ENCODE results near the gene MDH2. TPM values are rescaled to one million over a fixed set of nuclear protein-coding genes. Genes with fewer than 3 reads are reported as not detected.
A peak's percentile ranks its signal among the peaks of the same experiment; 100 is the strongest.
"Not testable (repeated sequence)": the region's sequence is repeated elsewhere in the genome, so short reads cannot be mapped to it uniquely, and the experiment has no call there.

MDH2 gene
- polyA plus RNA-seq, 1 experiment = 116 TPM

GRCh38 chr7:76020031-76020714 is 27.7 kb upstream of the MDH2 start:
- no peak overlapping the region for H3K4me3 ChIP-seq (ENCODE audit: low read depth, low read length)
- H3K9me3 ChIP-seq (ENCODE audit: control insufficient read depth, insufficient read depth, low read length) = no peaks in the 10 kb centered on the region
- POLR2A ChIA-PET = interaction anchor here (0.7 to 1.0 kb wide), 2 partner anchors 23 to 105 kb away, joined by 3 read pairs; partner anchors contain the start of gene POR
- CTCF ChIA-PET = interaction anchor here (0.5 to 2.6 kb wide), 37 partner anchors 8 to 567 kb away, joined by 3 to 49 read pairs (median 4); partner anchors contain the start of gene CCL26
- TF ChIP-seq CTCF (IDR thresholded peaks at IDR 0.05; ENCODE audit: low read depth, low read length) = peak; percentile 93
- H3K27me3 ChIP-seq (ENCODE audit: control insufficient read depth, insufficient read depth, low read length) = no peaks in the 10 kb centered on the region
- no peak overlapping the region for H3K27ac ChIP-seq (ENCODE audit: low read depth, low read length)
- DNase-seq (ENCODE audit: low read depth, low spot score) = peak; percentile 8

- H3K9me3 ChIP-seq (ENCODE audit: control insufficient read depth, insufficient read depth, low read length) = no peaks in the 10 kb centered on the region
- CTCF ChIA-PET = interaction anchor here (0.9 kb wide), 1 partner anchor 248 kb away, joined by 3 read pairs; no protein-coding TSS in a partner anchor
- H3K27ac ChIP-seq (ENCODE audit: low read depth, low read length) = no peak overlapping the region
- POLR2A ChIA-PET = no interaction called here
- no peak overlapping the region for H3K4me3 ChIP-seq (ENCODE audit: low read depth, low read length)
- DNase-seq (ENCODE audit: low read depth, low spot score) = no peak
- H3K27me3 ChIP-seq (ENCODE audit: control insufficient read depth, insufficient read depth, low read length) = no peaks in the 10 kb centered on the region
- TF ChIP-seq CTCF (IDR thresholded peaks at IDR 0.05; ENCODE audit: low read depth, low read length) = no peak
These were observed 25.7 kb upstream of the MDH2 start for GRCh38 chr7:76022026-76022780.

GRCh38 chr7:76023002-76023401 is 24.9 kb upstream of the MDH2 start:
- Histone ChIP-seq H3K9me3 (ENCODE audit: control insufficient read depth, insufficient read depth, low read length) (no peaks in the 10 kb centered on the region), H3K4me3 (ENCODE audit: low read depth, low read length) (no peak overlapping the region), H3K27ac (ENCODE audit: low read depth, low read length) (no peak overlapping the region), H3K27me3 (ENCODE audit: control insufficient read depth, insufficient read depth, low read length) (no peaks in the 10 kb centered on the region)
- CTCF ChIA-PET = interaction anchor here (0.9 kb wide), 1 partner anchor 249 kb away, joined by 3 read pairs; no protein-coding TSS in a partner anchor
- TF ChIP-seq CTCF (IDR thresholded peaks at IDR 0.05; ENCODE audit: low read depth, low read length) = no peak
- no peak for DNase-seq (ENCODE audit: low read depth, low spot score)
- POLR2A ChIA-PET = no interaction called here

GRCh38 chr7:76029682-76030081 is 18.2 kb upstream of the MDH2 start:
- H3K9me3 ChIP-seq (ENCODE audit: control insufficient read depth, insufficient read depth, low read length); H3K27ac ChIP-seq (ENCODE audit: low read depth, low read length); H3K4me3 ChIP-seq (ENCODE audit: low read depth, low read length); H3K27me3 ChIP-seq (ENCODE audit: control insufficient read depth, insufficient read depth, low read length); DNase-seq (ENCODE audit: low read depth, low spot score); POLR2A ChIA-PET: not testable (repeated sequence)
- CTCF ChIA-PET = interaction anchor here (1.4 to 1.7 kb wide), 2 partner anchors 9 to 284 kb away, joined by 7 to 9 read pairs; no protein-coding TSS in a partner anchor

GRCh38 chr7:76031964-76032363 is 15.9 kb upstream of the MDH2 start:
- Histone ChIP-seq H3K27me3 (ENCODE audit: control insufficient read depth, insufficient read depth, low read length) (no peaks in the 10 kb centered on the region), H3K4me3 (ENCODE audit: low read depth, low read length) (no peak overlapping the region), H3K27ac (ENCODE audit: low read depth, low read length) (no peak overlapping the region), H3K9me3 (ENCODE audit: control insufficient read depth, insufficient read depth, low read length) (no peaks in the 10 kb centered on the region)
- ChIA-PET POLR2A (no interaction called here), CTCF (interaction anchor here (1.7 kb wide), 1 partner anchor 11 kb away, joined by 8 read pairs; no protein-coding TSS in a partner anchor)
- no peak for DNase-seq (ENCODE audit: low read depth, low spot score)
- no peak for TF ChIP-seq CTCF (IDR thresholded peaks at IDR 0.05; ENCODE audit: low read depth, low read length)

Data from AG04450 (cell line).